Thyroid gland (tissue), 4 donors: ENCODE results near the gene PANK3. TPM values are rescaled to one million over a fixed set of nuclear protein-coding genes. Genes with fewer than 3 reads are reported as not detected.
"Not testable (repeated sequence)": the region's sequence is repeated elsewhere in the genome, so short reads cannot be mapped to it uniquely, and the experiment has no call there.

Experiments
- DNase-seq, 2 donors: peaks; one replicate each; pipeline ENCODE4 v3.0.0-alpha.2; 2019
- H3K27ac ChIP-seq, 3 donors: fragments of 200-600 bp; sonication (generic); 1 replicate in 2 of 3; 2 replicates in 1 of 3; pipeline ENCODE4 v1.5.1; 2016 to 2019; ENCODE audit warnings: mild to moderate bottlenecking in 1 of 3, moderate library complexity in 1 of 3
- H3K27me3 ChIP-seq: fragments of 200-600 bp; sonication (generic); one replicate; pipeline ENCODE4 v1.5.1; 2019
- H3K36me3 ChIP-seq, 2 donors: fragments of 200-600 bp; sonication (generic); one replicate each; pipeline ENCODE4 v1.5.1; 2016 to 2019
- H3K4me1 ChIP-seq, 2 donors: fragments of 200-600 bp; sonication (generic); one replicate each; pipeline ENCODE4 v1.5.1; 2017 to 2019
- H3K4me3 ChIP-seq, 3 donors: fragments of 200-600 bp; sonication (generic); replicated peaks in 1 of 3; 1 replicate in 2 of 3; 2 replicates in 1 of 3; pipeline ENCODE4 v1.5.1; 2016; ENCODE audit warnings: mild to moderate bottlenecking in 1 of 3
- H3K9me3 ChIP-seq: fragments of 200-600 bp; sonication (generic); one replicate; pipeline ENCODE4 v1.5.1; 2017
- CTCF ChIP-seq, 6 experiments: fragments of 200-600 bp in 3 of 6; fragments of 450-650 bp in 3 of 6; sonication (generic) in 3 of 6; IDR thresholded peaks; one replicate each; pipeline ENCODE4 v1.5.1; 2016 to 2019; ENCODE audit warnings: antibody characterized with exemption in 6 of 6, mild to moderate bottlenecking in 2 of 6, inconsistent platforms in 1 of 6, moderate library complexity in 1 of 6
- POLR2A ChIP-seq, 2 donors: fragments of 450-650 bp; IDR thresholded peaks; one replicate each; pipeline ENCODE4 v1.6.1; 2017; ENCODE audit warnings: antibody characterized with exemption in 2 of 2, mild to moderate bottlenecking in 2 of 2, moderate library complexity in 1 of 2
- WGBS, 2 donors: methylation state at CpG; one replicate each; pipeline ENCODE4 v1.1.5; 2017; 5-methylcytosine and 5-hydroxymethylcytosine counted together
- intact Hi-C: fragments of 100-400 bp; cut with DNase I; formaldehyde crosslinking; loops from one replicate; pipeline ENCODE4 v1.15.1; 2023
- total RNA-seq, 4 donors: library from RNA; depleted of rRNA; stranded (reverse); fragments of >200 nt; gene quantifications; one replicate each; pipeline ENCODE4 v1.2.3, GENCODE V29; 2016

PANK3 gene
- total RNA-seq, 4 donors from 2014 or later: 38.7 to 73.8 (median 49.3) TPM

DNA sequence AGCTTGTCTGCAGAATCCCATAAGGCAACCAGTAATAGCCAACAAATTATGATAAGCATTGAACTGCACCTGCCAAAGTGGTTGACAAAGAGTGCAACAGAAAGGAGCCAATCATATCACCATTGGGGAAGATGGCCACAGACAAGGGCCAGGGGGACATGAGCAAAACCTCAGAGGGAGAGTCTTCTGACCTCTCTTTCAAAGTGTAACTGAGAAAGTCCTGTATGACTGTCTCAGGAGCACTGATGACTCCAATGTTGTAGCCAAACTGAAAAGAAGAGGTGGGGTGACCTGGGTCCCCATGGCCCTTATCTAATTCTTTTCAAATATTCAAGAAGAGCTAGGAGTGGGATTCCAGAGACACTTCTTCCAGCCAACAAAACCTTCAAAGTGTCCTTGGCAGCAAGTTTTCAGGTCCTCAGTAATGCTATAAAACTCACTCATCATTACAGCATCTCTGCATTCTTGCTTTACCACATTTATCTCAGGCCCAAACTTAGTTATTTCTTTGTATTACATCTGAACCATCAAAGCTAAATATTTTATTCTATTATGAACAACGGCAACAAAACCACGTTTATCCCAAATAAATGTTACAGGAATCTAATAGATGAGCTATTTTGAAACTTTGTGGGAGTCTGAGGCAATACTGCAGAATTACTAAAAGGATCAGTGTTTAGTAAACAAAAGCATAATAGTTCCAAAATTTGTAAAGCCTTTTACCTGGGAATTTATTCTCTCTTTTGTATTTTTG is 25.6 kb downstream of the PANK3 start:
- Histone ChIP-seq H3K4me3 (no peak overlapping the region), H3K4me1 (peaks cover 0 to 11% of the 10 kb centered on the region in 2 donors), H3K36me3 (peaks cover 13% of the 10 kb centered on the region in 2 donors), H3K27ac (no peak overlapping the region), H3K9me3 (no peaks in the 10 kb centered on the region), H3K27me3 (no peaks in the 10 kb centered on the region)
- no peak for TF ChIP-seq POLR2A (IDR thresholded peaks at IDR 0.05)
- no peak for TF ChIP-seq CTCF (IDR thresholded peaks at IDR 0.05)
- intact Hi-C loops: no loop called here
- 94 to 96% methylated on average over 2 of the region's 2 CpGs for WGBS, 2 donors
- DNase-seq: no peak

GRCh38 chr5:168552146-168552545 is 27.0 kb downstream of the PANK3 start:
- peaks cover 0 to 11% of the 10 kb centered on the region in 2 donors for H3K4me1 ChIP-seq
- H3K36me3 ChIP-seq: peaks cover under 1 to 5% of the 10 kb centered on the region in 2 donors
- no peak for TF ChIP-seq CTCF (IDR thresholded peaks at IDR 0.05)
- no peak for TF ChIP-seq POLR2A (IDR thresholded peaks at IDR 0.05)
- intact Hi-C loops: no loop called here
- H3K4me3 ChIP-seq: no peak overlapping the region
- no peaks in the 10 kb centered on the region for H3K27me3 ChIP-seq
- H3K27ac ChIP-seq: no peak overlapping the region
- 29 to 40% methylated on average over 1 of the region's 1 CpG for WGBS, 2 donors
- no peaks in the 10 kb centered on the region for H3K9me3 ChIP-seq
- DNase-seq: no peak

GRCh38 chr5:168550656-168551055 is 28.5 kb downstream of the PANK3 start:
- Histone ChIP-seq H3K27me3 (no peaks in the 10 kb centered on the region), H3K4me3 (no peak overlapping the region), H3K4me1 (peaks cover 0 to 11% of the 10 kb centered on the region in 2 donors), H3K27ac (no peak overlapping the region), H3K36me3 (peaks cover 0 to 5% of the 10 kb centered on the region in 2 donors), H3K9me3 (no peaks in the 10 kb centered on the region)
- TF ChIP-seq CTCF (IDR thresholded peaks at IDR 0.05) (no peak), POLR2A (IDR thresholded peaks at IDR 0.05) (no peak)
- no peak for DNase-seq
- intact Hi-C loops: no loop called here

DNA sequence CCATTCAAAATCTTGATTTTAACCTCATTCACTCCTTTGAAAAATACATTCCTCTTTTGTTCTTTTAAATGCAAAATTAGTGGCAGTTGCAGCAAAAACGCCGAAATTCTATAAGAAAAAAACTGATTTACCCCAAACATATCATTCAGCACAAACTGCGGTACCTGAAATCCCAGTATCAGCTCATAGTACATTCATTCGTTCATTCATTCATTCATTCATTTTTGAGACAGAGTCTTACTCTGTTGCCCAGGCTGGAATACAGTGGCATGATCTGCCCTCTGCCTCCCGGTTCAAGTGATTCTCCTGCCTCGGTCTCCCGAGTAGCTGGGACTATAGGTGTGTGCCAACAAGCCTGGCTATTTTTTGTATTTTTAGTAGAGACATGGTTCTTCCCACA is 29.6 kb downstream of the PANK3 start:
- no peak for DNase-seq
- 94 to 95% methylated on average over 7 of the region's 7 CpGs for WGBS, 2 donors
- intact Hi-C loops: no loop called here
- Histone ChIP-seq H3K9me3 (no peaks in the 10 kb centered on the region), H3K4me1 (peaks cover 0 to 11% of the 10 kb centered on the region in 2 donors), H3K36me3 (peaks cover 0 to 5% of the 10 kb centered on the region in 2 donors), H3K27ac (no peak overlapping the region), H3K27me3 (no peaks in the 10 kb centered on the region), H3K4me3 (no peak overlapping the region)
- no peak for TF ChIP-seq CTCF (IDR thresholded peaks at IDR 0.05)
- TF ChIP-seq POLR2A (IDR thresholded peaks at IDR 0.05): no peak

DNA sequence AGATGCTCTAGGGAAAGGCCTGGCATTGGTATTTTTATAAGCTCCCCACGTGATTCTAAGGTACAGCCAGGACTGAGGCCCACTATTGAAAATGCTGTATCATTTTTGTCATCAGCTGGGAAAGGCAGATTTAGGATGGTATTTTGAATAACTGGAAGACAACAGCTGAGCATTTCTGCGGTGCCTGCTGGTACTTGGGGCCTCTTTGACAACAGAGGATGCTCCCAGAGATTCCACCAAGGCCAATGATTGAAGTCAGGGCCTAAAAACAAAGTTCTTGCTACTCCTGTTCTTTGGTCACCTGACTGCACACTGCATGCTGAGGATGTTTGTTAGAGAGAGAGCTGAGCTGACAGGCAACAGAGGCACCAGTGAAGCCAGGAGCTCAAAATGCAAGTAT is 42.0 kb downstream of the PANK3 start:
- WGBS, 2 donors: 54 to 61% methylated on average over 2 of the region's 2 CpGs
- intact Hi-C loops: no loop called here
- DNase-seq: no peak

DNA sequence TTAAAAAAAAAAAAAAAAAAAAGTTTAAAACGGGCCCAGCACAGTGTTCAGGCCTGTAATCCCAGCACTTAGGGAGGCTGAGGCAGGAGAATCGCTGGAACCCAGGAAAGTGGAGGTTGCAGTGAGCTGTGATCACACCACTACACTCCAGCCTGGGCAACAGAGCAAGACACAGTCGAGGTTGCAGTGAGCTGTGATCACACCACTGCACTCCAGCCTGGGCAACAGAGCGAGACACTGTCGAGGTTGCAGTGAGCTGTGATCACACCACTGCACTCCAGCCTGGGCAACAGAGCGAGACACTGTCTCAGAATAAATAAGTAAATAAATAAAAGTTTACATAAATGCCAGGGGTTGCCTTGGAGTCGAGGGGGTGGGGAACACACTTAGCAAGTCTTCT is 44.8 kb downstream of the PANK3 start:
- H3K27me3 ChIP-seq, H3K4me3 ChIP-seq, H3K9me3 ChIP-seq, DNase-seq, H3K27ac ChIP-seq, intact Hi-C loops, H3K4me1 ChIP-seq, H3K36me3 ChIP-seq: not testable (repeated sequence)
- WGBS, 2 donors: 76% methylated on average over 7 of the region's 7 CpGs

More for the DNA sequence above, 42.0 kb downstream of the PANK3 start:
- TF ChIP-seq POLR2A (IDR thresholded peaks at IDR 0.05) (no peak), CTCF (IDR thresholded peaks at IDR 0.05) (no peak)
- Histone ChIP-seq H3K9me3 (no peaks in the 10 kb centered on the region), H3K36me3 (no peaks in the 10 kb centered on the region), H3K4me1 (no peaks in the 10 kb centered on the region), H3K4me3 (no peak overlapping the region), H3K27ac (no peak overlapping the region), H3K27me3 (no peaks in the 10 kb centered on the region)
